GM21619 (cell line): Measurements from ENCODE around the gene BAK1.

Experiments used
- ATAC-seq: cut with Tn5 transposase; IDR thresholded peaks from one replicate; pipeline ENCODE4 v1.9.1; 2021; ENCODE audit not compliant: unreplicated experiment

BAK1 gene

DNA sequence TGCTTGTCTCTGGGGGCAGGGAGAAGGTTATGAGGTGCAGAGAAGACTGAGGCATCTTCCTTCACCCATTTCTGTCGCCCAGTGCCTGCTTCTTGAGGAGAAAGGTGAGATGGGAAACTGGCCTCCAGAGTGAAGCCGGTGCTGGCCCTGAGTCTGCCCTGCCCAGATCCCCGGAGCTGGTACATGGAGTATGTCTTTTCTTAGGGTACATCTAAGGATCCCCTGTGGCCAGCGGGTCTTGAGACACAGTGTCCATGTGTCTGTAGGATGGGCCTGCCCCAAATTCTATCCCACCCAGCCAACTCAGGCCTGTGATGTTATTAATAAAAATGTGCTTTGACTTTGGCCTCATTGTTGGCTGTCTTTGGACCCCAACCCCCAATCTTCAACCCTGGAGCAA lies 8.8 kb upstream of the BAK1 start:
- ATAC-seq, result no peak

DNA sequence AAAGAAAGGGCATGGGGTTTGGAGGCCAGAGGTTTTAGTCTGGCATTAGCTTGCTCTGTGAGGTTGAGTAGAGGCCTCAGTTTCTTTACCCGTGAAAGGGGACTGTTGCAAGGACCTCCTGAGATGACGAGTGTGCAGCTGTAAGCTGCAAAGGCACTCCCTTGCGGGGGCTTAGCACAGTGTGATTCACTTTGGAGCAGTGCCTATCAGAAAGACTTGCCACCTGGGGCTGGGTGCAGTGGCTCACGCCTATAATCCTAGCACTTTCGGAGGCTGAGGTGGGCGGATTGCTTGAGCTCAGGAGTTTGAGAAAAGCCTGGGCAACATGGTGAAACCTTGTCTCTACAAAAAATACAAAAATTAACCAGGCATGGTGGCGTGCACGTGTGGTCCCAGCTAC lies 7.5 kb upstream of the BAK1 start:
- no peak for ATAC-seq

DNA sequence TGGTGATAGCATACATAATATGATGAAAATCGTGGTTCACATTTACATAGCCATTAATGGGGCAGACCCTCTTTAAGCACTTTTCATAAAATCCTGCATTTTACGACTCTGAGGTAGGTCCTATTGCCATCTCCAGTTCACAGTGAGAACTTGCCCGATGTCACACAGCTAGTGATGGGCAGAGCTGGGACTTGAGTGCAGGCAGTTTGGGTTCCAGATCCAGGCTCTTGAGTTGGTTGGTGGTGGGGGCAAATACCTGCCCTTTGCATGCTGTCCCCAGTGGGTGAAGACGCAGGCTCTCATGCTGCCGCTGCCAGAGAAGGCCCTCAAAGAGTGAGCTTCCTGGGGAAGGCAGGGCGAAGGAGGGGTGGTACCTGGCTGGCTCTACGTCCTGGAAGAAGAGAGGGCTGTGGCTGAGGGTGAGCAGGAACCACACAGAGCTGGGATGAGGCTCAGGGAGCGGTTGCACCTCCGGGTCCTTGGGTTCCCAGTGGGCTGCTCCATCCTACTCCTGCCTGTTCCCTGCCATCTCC lies 6.1 kb upstream of the BAK1 start:
- ATAC-seq, result no peak

DNA sequence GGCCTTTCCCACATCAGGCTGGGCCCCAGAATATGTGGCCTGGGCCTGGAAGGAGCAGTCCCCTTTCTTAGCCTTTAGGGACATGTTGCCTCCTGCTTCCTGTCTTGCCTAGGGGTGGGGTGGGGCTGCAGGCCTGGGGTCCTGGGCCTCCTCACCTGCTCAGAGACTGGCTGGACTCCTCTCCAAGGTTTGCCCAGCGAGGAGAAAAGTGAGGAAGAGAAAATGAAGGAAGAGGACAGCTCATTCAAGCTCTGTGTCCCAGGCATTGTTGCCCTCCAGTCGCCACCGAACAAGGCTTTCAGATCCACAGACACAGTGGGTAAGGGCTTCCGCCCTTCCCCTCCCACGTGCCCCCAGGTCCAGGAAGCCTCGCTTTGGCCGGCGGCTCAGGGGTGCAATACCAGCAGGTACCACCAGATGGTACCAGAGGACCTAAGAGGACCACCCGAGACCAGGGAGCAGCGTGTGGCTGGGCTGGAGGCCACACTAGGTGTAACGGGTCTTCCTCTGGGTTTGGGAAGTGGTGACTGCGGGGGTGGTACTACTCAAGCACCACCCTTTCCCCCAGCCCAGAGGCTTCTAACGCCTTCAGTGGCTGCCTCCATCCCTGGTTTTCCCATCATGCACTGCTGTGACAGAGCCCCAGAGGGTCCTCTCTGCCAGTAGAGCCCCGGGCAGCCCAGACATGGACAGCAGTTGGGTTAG lies 5.5 kb upstream of the BAK1 start:
- no peak for ATAC-seq

DNA sequence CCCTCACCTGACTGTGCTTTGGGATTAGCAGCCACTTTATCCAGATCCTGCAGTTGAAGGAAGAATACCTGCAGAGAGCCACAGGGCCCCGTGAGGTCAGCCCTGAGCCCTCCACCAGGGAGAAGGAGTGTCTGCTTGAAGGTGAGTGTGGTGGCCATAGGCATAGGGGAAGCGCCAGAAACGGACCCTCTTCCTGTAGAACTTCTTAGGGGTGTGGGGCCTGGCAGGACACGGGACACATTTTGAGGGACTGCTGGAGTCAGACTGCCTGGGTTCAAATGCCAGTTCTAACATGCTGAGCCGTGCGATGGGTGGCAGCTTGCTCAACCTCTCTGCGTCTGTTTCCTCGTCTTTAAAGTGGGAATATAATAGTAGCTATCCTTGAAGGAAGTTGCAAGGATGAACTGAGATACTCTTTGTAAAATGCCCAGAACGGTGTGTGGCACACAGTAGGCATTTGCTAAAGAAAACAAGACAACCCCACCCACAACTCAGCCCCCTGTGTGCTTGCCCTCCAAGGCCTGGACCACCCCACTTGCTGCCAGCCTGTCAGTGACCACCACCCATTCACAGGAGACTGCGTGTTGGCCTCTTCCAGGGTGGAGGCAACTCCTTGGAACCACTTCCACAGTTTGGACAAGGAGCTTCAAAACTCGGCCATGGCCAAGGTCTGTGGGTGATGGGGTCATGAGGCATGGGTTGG lies 4.8 kb upstream of the BAK1 start:
- ATAC-seq, result no peak

DNA sequence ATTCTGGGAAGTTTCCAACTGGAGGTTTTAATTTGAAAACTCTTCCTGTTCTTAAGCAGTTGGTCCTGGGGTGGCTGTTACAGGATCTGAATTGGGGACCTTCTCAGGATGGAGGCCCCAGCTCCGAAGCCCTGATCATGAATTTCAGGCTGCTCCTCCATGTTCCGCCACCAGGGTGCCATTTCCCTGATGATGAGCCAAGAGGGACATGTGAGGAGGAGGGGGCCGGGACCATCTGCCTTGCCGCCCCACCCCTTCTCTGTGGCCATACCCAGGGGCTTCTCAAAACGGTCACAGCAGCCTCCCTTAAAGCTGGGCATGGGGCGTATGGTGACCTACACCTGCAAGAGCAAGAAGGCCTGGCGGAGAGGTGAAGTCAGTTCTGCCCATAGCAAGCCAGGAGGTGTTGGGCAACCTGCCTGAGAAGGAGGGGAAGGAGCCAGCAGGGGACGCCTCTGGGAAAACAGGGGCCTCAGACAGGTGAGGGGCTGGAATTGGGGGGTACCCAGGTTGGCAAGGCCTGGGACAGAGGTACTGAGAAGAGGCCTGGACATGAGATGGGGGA lies 3.6 kb upstream of the BAK1 start:
- no peak for ATAC-seq

DNA sequence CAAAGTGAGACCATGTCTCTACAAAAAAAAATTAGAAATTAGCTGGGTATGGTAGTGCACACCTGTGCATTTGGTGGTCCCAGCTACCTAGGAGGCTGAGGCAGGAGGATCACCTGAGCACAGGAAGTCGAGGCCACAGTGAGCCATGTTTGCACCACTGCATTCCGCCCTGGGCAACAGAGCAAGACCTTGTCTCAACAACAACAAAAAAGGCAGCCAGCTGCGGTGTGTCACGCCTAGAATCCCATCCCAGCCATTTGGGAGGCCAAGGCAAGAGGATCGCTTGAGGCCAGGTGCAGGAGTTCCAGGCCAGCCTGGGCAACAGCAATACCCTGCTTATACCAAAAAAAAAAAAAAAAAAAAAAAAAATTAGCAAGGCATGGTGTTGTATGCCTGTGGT lies 1.1 kb upstream of the BAK1 start:
- ATAC-seq, result no peak

DNA sequence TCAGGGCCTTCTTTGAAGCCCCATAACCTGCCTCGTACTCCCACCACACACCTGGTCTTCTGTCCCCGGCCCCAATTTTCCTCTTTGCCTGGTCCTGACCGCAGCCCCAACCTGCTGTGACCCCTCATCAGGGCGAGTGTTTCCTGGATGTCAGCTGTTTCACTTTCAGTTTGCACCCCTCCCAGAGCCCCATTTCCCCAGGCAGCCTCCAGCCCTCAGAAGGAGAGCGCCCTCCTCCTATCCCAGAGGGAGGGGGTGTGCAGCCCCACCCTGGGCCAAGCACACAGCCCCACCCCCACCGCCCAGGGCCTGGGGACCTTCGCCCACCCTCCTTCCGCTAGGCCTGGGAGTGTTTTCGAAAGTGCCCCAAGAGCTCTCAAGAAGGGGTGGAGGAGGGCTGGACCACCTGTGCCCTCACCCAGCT lies 1.5 kb downstream of the BAK1 start:
- ATAC-seq, result no peak

DNA sequence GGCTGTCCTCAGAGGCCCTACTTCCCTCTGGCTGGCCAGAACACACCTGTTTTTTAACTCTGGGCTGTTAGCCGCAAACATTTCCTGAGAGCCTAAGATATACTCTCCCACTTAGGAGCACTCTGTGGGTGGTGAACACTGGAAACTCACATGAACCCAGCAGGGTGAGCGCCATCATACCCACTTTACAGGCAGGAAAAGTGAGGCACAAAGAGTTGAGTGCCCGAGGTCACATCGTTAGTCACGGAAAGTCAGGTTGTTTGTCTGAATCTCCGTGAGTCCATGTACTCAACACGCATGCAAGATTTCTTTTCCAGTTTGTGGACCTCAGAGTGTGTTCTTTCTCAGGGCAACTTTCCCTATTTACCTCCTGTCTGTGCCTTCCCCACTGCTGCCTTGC lies 1.9 kb downstream of the BAK1 start:
- no peak for ATAC-seq

DNA sequence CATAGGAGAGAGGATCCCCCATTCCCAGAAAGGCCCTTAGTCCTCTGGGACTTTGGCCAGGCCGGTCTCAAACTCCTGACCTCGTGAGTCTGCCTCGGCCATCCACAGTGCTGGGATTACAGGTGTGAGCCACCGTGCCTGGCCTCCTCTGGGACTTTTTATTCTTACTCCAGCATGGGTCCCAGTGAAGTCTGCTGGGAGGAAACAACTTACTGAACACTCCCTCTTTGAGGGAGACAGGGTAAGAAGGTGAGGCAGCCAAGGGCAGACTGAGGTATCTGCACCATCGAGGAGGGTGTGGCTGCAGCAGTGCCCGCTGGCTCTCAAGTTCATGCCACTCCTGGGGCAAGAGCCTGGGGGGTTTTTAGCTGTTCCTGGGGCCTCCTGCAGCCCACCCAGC lies 2.4 kb downstream of the BAK1 start:
- ATAC-seq, result no peak

DNA sequence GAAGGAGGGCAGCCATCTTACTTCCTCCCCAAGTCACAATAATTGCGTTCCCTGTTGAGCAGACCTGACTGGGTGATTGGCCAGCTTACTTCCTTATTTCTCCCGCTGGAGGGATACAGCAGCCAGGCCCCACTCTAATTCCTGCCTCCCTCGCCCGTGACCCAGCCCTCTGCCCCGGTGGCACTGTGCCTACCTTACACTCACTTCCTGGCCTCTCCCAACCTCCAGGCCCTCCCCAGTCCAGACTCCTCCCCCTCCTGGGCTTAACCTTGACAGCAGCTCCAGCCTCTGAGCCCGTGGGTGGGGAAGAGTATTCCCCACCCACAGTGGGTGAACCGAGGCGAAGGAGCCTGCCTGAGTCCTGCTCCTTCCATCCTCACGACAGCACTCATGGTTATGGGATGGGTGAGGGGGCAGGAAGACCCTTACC lies 3.0 kb downstream of the BAK1 start:
- no peak for ATAC-seq

DNA sequence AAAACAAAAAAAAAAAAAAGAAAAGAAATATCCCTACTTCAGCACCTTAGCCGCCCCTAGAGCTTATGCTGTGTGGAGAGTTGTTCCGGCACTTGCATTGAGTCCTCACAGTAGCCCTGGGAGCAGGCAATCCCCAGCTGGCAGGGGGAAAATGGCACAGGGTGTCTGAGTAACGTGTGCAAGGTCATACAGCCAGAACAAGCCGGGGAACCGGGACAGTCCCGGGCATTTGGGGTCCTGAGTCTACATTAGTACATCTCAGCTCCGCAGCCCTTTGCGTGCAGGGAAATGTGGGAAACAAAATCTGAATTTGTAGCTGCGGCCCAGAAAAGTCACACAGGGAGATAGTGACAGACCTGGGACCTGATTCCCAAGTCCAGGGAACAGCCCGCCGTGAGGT lies 3.4 kb downstream of the BAK1 start:
- ATAC-seq, result no peak

DNA sequence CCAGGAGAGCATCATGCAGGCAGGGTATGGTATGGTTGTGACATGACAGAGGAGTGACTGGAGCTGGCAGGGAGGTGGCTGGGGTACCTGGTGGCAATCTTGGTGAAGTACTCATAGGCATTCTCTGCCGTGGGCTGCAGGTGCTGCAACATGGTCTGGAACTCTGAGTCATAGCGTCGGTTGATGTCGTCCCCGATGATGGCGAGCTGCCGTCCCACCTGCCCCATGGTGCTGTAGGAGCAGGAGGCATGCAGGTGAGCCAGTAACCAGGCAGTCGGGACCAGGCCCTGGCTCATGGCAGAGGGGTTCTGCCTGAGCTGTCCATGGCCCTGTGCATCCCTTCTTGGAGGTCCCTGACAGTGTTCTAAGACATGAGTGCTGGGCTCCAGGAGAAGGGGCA lies 4.9 kb downstream of the BAK1 start:
- no peak for ATAC-seq

DNA sequence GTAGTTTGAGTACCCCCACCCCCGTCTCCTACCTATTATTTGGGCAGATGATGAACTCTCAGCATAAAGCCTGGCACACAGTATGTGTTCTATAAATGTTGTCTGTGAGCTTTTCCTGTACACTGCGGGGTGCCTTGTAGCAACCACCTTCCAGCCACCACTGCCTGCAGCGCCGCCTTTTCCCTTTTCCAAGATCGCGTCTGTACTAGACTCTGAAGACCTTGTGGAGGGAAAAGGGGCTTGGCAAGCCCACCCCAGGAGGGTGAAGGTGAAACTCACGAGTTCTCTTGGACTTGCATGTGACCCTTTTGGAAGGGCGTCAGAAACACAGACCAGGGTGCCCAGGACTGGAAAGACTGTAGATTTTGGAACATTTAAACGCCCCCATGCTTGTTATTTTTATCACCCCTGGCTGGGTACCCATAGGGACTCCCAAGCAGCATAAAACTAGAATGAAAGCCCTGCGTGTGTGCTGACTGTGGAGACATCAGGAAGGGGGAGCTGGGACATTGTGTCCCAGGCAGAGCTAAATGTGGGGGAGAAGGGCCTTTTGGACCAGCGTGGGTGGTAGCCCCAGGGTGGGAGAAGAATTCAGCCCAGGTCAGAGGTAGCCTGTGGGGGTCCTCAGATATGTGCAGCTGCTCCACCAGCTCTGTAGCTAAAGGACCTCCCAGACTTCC lies 8.3 kb downstream of the BAK1 start:
- no peak for ATAC-seq

DNA sequence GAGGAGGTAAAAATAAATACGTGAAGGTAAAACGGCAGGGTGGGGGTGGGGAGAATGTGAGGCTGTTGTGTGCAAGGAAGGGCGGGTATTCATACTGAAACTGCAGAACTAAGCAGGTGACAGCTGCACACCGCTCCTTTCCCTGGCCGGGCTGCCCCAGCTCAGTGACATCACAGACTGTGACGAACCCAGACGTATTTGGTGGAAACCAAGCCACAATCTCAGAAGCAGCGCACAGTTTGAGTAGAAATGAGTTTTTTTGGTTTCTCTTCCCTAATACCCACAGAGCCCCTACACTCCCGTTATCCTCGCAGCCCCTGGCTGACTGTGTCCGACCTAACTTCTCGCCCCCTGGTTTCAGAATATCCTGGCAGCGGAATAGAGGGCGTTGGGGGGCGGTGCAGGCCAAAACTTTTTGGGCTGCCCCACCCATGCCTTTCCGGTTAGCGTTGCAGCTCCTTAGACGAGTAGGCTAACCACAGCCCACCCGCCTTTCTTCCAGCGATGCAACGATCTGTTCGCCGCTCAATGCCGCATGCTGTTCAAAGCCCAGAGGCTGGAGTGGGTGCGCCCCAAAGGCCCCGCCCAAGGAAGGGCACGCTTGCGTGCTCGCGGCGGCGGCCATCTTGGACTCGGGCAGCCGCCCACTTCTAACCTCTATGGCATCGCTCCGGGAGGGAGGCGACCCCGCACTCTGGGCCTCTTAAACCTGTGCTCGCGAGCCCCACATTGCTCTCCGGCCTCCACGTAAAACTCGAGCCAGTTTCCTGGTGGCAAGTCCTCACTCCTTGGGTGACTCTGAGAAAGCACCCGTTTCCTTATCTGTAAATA lies 9.1 kb downstream of the BAK1 start:
- ATAC-seq, result peak; percentile 82

DNA sequence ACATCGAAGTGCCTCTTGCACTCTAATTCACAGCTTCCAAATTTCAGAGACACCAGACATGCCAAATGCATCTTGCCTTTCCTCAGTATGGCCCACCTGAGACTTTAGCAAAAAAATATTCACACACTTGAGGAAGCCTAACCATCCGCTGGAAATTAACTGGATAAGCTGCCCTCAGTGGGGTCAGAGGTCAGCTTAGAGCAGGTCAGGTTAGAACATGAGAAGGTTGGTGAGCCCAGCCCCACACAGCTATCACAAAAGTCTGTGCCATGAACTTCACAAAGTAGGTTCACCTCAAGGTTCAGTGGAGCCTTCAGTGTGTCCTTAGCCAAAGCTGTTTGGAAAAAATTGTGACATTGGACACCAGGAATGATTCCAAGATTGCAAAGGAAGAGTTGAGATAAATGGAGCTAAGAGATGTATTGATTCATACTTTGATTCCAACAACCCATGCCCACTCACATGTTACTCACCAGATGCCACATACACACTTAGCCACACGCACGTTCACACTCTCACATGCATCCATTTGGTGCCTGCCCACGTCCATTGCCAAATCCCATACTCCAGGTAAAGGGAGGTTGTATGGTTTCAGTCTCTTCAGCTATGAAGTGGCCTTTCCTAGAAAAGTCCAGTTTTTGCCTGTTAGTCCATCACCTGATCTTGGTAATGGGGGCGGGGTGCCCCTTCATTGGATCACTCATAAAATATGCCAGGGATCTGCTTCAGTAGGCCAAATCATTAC lies 11.1 kb downstream of the BAK1 start:
- ATAC-seq, result no peak

DNA sequence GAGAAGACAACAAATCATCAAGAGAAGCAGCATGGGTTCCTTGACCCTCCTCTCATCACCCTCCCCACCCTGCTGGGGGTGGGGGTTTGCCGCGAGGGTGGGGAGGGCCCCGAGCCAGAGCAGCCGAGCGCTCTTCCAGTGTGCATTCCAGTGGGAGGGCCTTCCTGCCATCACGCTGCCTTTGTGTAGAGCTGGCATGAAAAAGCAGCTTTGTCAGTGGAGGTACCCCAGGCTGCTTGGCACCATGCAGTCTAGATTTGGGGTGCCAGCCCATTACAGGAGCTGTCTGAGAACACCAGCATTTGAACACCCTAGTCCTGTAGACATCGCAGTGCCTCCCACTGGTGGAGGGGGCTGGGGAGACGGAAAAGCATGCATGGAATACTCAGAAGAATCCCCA lies 12.2 kb downstream of the BAK1 start:
- no peak for ATAC-seq

DNA sequence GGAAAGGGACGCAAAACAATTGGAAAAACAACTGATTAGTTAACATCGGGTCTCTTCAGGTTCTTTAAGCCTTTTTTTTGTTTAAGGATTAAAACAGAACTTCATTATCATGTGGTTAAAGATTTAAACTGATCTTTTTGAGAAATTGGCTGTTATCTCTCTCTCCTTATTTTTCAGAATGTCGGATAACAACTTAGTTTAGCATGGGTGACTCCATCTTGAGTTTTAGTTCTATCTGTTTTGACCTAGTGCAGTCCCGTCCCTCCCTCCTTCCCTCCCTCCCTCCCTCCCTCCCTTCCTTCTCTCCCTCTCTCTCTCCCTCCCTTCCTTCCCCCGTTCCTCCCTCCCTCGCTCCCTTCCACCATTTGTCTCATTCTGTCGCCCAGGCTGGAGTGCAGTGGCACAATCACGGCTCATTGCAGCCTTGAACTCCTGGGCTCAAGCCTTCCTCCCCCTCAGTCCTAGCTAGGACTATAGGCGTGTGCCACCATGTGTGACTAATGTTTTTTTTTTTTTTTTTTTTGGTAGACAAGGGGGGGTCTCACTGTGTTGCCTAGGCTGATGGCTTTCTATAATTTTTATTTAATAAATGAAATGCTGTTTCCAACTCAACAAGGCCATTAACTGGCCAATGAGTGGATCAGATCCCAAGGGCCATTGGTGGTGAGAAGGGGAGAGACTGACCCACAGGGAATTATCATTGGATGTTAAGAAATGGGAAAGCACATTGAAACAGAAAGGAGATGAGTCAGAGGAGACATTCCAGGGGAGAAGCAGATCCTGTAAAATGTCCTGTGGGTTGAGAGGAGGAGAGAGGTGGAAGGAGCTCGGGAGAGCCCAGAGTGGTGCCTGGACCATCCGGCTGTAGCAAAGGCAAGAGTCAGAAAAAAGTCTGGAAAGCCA lies 13.6 kb downstream of the BAK1 start:
- no peak for ATAC-seq

DNA sequence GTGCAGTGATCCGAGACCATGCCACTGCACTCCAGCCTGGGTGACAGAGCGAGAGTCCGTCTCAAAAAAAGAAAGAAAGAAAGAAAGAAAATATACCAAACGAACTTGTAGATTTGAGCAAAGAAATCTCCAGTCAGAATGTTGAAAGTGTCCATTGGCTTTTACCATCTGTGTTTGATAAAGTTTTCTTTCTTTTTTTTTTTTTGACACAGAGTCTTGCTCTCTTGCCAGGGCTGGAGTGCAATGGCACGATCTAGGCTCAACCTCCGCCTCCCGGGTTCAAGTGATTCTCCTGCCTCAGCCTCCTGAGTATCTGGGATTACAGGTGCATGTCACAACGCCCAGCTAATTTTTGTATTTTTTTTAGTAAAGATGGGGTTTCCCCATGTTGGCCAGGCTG lies 21.3 kb downstream of the BAK1 start:
- no peak for ATAC-seq
